ENCODE measurements around the gene PLET1. TPM values are rescaled to one million over a fixed set of nuclear protein-coding genes. Genes with fewer than 3 reads are reported as not detected.
"Not testable (repeated sequence)": the region's sequence is repeated elsewhere in the genome, so short reads cannot be mapped to it uniquely, and the experiment has no call there.

The PLET1 gene
- total RNA-seq, 2 experiments from 2014 or later: not detected

GRCh38 chr11:112212290-112212689 is 48.4 kb downstream of the PLET1 start:
- no peak overlapping the region for H3K4me3 Mint-ChIP-seq
- no peaks in the 10 kb centered on the region for H3K36me3 Mint-ChIP-seq
- CTCF ChIA-PET: interaction anchor here (1.0 kb wide), 1 partner anchor 68 kb away, joined by 3 read pairs; no protein-coding TSS in a partner anchor
- H3K9me3 Mint-ChIP-seq (ENCODE audit: low read depth): no peaks in the 10 kb centered on the region
- no peak overlapping the region for H3K27ac Mint-ChIP-seq
- no peak for ATAC-seq
- peaks cover 17% of the 10 kb centered on the region for H3K27me3 Mint-ChIP-seq
- no peaks in the 10 kb centered on the region for H3K4me1 Mint-ChIP-seq
- DNase-seq: no peak

DNA sequence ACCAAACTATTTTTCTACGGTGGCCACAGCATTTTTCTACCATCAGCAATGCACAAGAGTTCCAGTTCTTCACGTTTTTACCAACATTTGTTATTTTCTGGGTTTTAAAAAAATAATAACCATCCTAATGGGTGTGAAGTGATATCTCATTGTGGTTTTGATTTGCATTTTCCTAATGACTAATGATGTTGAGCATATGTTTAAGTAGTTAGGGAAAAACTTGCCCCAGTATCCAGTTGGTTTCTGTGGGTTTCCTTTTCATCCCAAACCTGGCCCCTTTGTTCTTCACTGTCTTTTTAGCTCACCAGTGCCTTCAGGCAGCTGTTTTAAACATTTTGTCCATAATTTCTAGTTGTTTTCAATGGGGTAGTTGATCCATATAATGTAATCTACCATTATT is 49.1 kb downstream of the PLET1 start:
- ATAC-seq (no peak), DNase-seq (no peak)
- no peaks in the 10 kb centered on the region for H3K4me1 Mint-ChIP-seq
- no peaks in the 10 kb centered on the region for H3K9me3 Mint-ChIP-seq (ENCODE audit: low read depth)
- no peak overlapping the region for H3K27ac Mint-ChIP-seq
- no peak overlapping the region for H3K4me3 Mint-ChIP-seq
- H3K27me3 Mint-ChIP-seq: peaks cover 17% of the 10 kb centered on the region
- no peaks in the 10 kb centered on the region for H3K36me3 Mint-ChIP-seq
- CTCF ChIA-PET: interaction anchor here (1.0 kb wide), 1 partner anchor 69 kb away, joined by 3 read pairs; no protein-coding TSS in a partner anchor

DNA sequence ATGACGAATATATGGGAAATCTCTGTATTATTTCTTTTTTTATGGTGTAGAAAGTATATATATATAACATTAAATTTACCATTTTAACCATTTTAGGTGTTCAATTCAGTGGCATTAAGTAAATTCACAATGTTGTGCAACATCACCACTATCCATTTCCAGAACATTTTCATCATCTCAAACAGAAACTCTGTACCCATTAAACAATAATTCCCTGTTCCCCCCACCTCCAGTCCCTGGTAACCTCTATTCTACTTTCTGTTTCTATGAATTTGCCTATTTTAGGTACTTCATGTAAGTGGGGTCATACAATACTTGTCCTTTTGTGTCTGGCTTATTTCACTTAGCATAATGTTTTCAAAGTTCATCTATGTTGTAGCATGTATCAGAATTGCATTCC is 49.8 kb downstream of the PLET1 start:
- H3K4me1 Mint-ChIP-seq: no peaks in the 10 kb centered on the region
- CTCF ChIA-PET: no interaction called here
- H3K36me3 Mint-ChIP-seq: no peaks in the 10 kb centered on the region
- no peak for DNase-seq
- ATAC-seq: no peak
- no peak overlapping the region for H3K27ac Mint-ChIP-seq
- H3K9me3 Mint-ChIP-seq (ENCODE audit: low read depth): no peaks in the 10 kb centered on the region
- no peak overlapping the region for H3K4me3 Mint-ChIP-seq
- H3K27me3 Mint-ChIP-seq: peaks cover 17% of the 10 kb centered on the region

GRCh38 chr11:112206071-112206470 is 54.6 kb downstream of the PLET1 start:
- DNase-seq: no peak
- Mint-ChIP-seq H3K9me3 (ENCODE audit: low read depth) (no peaks in the 10 kb centered on the region), H3K4me3 (no peak overlapping the region), H3K36me3 (no peaks in the 10 kb centered on the region), H3K4me1 (no peaks in the 10 kb centered on the region), H3K27ac (no peak overlapping the region), H3K27me3 (peaks cover 15% of the 10 kb centered on the region)
- CTCF ChIA-PET: interaction anchor here (1.3 kb wide), 1 partner anchor 13 kb away, joined by 5 read pairs; no protein-coding TSS in a partner anchor
- ATAC-seq: no peak

GRCh38 chr11:112200252-112200651 is 60.4 kb downstream of the PLET1 start:
- no peaks in the 10 kb centered on the region for H3K9me3 Mint-ChIP-seq (ENCODE audit: low read depth)
- peaks cover 8% of the 10 kb centered on the region for H3K27me3 Mint-ChIP-seq
- ATAC-seq: no peak
- H3K4me3 Mint-ChIP-seq: no peak overlapping the region
- no peak overlapping the region for H3K27ac Mint-ChIP-seq
- H3K36me3 Mint-ChIP-seq: no peaks in the 10 kb centered on the region
- no peak for DNase-seq
- no peaks in the 10 kb centered on the region for H3K4me1 Mint-ChIP-seq
- CTCF ChIA-PET: interaction anchor here (1.1 kb wide), 1 partner anchor 79 kb away, joined by 4 read pairs; no protein-coding TSS in a partner anchor

DNA sequence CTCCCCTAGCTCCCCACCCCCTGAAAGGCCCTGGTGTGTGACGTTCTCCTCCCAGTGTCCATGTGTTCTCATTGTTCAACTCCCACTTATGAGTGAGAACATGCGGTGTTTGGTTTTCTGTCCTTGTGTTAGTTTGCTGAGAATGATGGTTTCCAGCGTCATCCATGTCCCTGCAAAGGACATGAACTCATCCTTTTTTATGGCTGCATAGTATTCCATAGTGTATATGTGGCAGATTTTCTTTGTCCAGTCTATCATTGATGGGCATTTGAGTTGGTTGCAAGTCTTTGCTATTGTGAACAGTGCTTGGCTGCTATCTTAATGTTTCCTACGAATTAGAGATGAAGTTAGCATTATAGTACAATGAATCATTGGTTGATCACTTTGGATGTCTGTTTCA is 61.6 kb downstream of the PLET1 start:
- not testable (repeated sequence) for H3K4me1 Mint-ChIP-seq; H3K27me3 Mint-ChIP-seq; H3K36me3 Mint-ChIP-seq; H3K4me3 Mint-ChIP-seq; H3K9me3 Mint-ChIP-seq (ENCODE audit: low read depth); ATAC-seq; DNase-seq; H3K27ac Mint-ChIP-seq
- CTCF ChIA-PET: interaction anchor here (0.6 kb wide), 1 partner anchor 9 kb away, joined by 3 read pairs; no protein-coding TSS in a partner anchor

Other genes starting within 250 kb of the PLET1 start
- gene DLAT, start 235.5 kb downstream of the PLET1 start, total RNA-seq: 10 to 100 TPM; 34.7 to 43.6 TPM
- gene PIH1D2, start 186.8 kb downstream of the PLET1 start, total RNA-seq: under 1 TPM in 1 of 2 experiments, not detected in 1; 0.49 TPM
- 10 to 100 TPM; 20.6 to 22.5 TPM for gene NKAPD1, start 186.6 kb downstream of the PLET1 start, total RNA-seq
- gene TIMM8B, start 174.1 kb downstream of the PLET1 start, total RNA-seq: 10 to 100 TPM; 44.2 to 59.8 TPM
- 10 to 100 TPM; 71.8 to 93.5 TPM for gene SDHD, start 174.0 kb downstream of the PLET1 start, total RNA-seq
- under 1 TPM in 1 of 2 experiments, not detected in 1; 0.33 TPM for gene IL18, start 96.8 kb downstream of the PLET1 start, total RNA-seq
- not detected for gene TEX12, start 93.5 kb downstream of the PLET1 start, total RNA-seq
- 1 to 10 TPM; 1.3 to 2.3 TPM for gene BCO2, start 85.3 kb downstream of the PLET1 start, total RNA-seq
- 10 to 100 TPM; 18.0 to 18.9 TPM for gene PTS, start 34.4 kb downstream of the PLET1 start, total RNA-seq